ENCODE measurements around the gene SFXN1.

The SFXN1 gene

DNA sequence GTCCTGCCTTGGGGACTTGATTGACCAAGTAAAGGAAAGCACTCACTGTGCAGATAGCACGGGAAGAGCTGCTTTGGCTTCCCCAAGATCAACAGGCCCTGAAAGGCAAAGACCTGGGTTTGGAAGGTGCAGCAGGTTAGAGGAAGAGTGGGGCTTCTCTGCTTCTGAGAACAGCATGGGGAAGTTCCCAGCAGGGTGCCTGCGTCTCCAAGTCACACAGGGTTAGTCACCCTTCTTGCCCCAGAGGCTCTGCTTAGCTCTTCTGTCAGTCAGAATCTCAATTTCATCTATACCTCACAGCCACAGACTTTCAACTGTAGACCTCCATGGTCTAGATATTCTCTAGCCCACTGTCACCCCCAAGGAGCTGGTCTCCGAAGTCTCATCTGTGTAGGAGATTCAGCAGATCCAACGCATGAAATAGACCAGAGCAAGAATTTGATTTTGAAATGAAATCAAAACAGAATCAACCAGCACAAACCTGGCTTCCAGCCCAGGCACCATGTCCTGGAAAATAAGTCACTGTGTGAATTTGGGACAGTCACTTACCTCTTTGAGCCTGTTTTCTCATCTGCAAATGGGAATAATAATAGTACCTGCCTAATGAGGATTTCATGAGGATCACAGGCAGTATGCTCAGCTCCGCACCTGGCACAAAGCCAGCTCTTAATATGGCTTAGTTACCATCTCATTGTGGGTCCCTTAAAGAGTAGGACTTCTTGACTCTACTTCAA is 64.0 kb downstream of the SFXN1 start:
- no peak for DNase-seq

DNA sequence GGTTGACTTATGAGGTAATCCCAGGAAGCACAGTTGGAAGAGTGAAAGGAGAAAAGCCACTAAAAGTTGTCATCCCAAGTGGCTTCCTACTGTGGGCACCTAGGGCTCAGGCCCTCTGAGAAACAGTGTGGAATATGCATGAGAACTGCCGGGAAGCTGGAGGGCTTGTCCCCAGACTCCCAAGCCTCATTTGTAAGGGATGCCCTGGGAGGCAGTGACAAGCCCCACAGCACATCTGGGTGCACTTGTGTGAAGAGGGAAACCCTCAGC is 64.5 kb downstream of the SFXN1 start:
- DNase-seq, result no peak

DNA sequence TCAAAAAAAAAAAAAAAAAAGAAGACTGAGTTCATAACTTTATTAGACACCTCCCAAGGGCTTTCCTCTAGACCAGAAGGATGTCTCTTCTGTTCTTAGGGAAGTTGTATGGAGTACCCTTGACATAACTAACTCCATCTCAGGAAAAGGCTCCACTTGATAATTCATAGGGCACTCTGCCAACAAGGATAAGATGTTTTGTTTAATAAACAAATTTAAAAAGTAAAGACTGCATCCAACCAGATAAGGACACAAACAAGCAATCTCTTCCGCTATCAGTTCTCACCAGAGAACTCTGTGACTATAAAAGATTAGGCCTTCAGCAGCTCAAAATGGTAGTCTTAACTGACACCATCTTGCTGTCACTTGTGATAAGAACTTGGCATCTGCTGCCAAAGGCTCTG is 65.8 kb downstream of the SFXN1 start:
- DNase-seq, result peak; percentile 74

DNA sequence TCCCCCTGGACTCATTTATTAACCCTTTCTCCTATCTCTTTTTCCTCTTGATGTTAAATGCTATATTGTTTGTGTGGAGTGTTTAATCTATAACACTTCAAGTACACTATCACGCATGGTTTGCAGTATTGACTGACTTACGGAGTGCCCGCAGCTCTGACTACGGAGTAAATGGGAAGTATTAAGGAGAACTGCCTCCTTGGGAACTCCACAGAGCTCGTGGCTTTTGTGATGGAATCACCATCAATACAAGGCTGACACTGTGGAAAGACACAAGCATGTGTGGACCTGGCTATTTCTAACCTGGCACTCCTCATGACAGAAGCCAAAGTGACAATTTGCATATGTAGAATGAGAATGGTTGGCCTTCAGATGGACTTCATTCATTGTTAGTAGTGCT is 66.2 kb downstream of the SFXN1 start:
- DNase-seq, result no peak

DNA sequence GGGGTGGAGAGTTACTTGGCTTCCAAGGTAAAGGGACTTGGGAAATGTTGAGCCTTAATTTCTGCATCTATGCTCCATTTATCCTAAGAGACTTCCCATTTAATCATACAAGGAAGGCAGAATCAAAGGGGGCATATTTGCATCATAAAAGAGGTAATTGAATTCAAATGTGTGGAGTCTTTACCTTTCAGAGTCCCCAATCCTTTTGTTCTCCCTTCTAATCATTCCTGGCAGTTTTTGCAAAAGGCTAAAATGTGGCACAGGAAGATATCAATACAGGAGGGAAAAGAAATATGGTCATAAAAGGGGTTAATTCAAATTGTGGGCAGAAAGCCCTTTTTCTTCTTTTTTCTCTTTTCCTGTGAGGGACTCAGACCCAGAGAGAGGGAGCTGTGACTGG is 69.5 kb downstream of the SFXN1 start:
- no peak for DNase-seq

DNA sequence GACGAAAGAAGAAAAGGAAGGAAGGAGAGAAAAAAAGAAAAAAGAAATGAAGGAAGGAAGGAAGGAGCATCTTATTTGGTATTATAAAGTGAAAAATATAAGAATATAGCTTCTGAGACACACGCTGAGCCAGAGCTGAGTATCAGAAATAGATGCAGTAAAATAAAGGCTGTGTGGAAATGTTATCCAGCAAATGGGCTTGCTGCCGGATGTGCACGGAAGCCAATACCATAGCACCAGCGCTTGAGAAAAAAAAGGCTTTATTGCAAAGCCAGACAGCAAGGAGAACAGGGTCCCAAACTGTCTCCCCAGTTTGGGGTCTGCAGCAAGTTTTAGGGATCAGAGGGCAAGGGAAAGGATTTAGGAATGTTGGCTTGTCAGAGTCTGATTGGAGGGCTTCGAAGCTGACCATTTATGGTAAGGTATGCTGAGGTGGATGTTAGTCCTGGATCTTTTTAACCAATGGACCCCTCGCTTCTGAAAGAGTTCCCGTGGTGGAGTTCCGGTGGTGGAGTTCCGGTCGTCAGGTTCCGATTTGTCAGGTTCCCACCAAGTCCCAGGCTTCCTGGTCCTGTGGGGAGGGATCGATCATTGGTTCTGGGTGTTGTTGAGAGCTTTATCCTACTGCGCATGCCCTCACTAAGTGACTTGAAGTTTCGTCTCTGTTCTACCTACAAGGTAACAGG is 70.4 kb downstream of the SFXN1 start:
- no peak for DNase-seq

DNA sequence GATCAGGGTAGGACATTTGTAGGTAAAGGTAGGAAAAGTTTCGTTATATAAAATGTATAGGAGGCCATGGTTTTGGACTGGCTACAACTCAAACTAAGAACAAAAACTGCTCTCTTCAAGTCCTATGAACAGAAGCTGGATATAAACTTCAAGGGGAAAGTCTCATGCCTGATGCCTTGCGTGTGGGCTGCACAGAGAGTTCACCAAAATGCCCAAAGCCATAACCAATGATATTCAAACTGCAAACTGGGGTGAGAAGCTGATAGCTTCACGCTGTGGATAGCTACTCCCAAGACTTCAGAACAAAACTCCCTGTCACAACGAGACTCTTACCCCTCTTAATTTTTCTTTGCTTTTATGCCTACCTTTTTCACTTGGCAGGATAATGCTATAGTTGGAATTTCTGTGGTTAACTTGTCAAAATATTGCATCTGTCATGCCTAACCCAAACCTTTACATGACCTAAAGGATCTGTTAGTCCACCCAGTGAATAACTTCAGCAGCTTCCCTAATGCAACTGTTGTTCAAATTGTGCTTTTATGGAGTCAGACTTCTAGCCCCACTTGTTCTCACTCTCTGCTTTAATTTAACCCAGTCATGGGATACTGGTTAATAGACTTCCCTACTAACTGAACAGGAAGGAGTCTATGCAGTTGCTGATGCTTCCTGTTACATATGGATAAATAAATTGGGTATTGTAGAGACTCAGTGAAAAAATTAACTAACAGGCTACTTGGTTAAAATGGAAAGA is 71.9 kb downstream of the SFXN1 start:
- DNase-seq, result no peak

DNA sequence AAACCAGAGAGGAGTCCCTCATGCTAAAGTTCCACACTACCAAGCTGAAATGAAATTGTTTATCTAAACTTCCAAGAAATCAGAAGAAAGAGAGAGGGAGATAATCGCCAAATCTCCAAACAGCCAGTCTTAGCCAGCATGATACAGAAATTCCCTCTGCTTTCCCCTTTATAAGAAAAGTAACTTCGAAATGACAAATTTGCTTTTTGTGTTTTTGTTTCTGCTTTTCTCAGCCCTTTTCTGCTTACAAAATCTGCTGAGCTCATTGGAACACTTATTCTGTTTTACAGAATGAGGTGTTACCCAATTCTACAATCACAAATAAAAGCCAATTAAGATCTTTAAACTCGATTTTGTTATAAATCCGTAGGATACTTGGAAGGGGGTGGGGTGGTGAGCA is 72.9 kb downstream of the SFXN1 start:
- no peak for DNase-seq

DNA sequence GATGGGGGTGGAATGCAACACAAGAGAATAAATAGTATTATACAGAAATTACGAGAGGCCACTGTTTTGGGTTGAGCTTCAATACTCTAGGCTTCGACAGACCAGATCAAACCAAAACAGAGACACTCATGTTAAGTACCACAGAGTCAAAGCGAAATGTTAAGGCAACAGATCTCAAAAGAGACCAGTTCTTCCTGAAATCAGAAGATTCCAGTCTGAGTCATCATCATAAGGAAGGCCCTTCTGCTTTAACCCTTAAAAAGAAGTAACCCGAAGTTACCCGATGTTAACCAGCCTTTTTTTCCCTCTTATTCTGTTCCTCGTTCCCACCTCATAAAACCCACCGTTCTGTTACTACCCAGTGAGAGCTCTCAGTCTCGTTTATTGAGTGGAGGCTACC is 75.9 kb downstream of the SFXN1 start:
- DNase-seq, result no peak

DNA sequence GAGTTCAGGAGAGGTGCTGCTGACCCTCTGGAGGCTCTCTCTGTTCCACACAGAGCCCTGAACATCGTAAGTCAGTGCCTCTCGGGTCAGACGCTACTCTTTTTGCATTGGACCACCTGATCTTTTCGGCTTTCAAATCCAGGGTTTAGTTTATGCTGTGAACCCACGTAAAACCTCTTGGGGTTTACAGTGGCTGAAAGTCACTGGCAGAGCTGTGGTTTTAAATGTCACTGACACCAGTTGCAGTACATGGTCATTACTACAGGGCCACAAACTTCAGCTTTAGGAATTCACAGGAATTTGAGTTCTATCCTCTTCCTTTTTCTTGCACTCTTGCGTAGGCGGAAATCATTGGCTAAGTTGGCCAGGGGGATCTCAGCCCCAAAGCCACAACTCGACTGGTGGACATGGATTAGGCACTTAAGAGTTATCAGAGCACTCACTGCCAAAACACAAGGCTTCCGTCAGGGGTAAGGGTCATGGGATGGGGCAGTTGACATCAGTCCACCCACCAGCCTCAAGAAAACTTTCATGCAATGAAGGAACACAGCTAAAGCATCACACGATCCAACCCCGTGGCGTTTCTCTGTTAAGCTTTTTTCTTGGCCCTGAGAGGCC is 76.9 kb downstream of the SFXN1 start:
- DNase-seq, result no peak

DNA sequence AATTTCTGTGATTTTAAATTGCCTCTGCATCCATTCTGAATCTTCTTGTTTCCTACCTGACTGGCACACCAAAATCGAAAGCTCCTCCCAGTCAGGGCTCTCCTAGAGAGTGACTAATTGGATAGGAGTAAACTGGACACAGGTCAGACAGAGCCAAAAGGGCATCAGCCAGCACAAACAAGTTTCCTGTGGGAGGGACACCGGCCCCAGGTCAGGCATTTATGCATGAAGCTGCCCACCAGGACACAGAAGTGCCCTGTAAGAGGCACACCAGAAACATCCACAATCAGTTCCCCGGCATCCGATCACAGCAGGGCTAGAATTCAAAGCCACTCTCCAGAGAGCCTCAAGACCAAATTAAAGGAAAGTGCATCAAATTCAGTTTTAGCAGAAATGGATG is 78.4 kb downstream of the SFXN1 start:
- no peak for DNase-seq

DNA sequence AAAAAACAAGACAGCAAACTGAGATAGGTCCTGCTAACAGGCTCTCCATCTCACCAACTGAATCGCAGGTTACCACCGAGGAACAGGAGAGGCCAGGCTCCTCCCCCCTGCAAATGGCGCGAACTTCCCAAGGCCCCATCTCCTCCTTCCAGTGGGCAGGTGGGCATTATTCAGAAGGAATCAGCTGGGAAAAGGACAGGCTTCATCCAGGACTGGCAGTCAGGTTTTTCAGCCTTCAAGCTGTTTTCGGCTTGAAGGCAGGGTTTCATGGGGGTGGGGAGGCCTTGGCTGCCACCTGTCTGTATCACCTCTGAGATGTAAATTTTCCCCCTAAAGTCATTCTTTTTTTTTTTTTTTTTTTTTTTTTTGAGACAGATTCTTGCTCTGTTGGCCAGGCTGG is 79.4 kb downstream of the SFXN1 start:
- DNase-seq, result no peak

DNA sequence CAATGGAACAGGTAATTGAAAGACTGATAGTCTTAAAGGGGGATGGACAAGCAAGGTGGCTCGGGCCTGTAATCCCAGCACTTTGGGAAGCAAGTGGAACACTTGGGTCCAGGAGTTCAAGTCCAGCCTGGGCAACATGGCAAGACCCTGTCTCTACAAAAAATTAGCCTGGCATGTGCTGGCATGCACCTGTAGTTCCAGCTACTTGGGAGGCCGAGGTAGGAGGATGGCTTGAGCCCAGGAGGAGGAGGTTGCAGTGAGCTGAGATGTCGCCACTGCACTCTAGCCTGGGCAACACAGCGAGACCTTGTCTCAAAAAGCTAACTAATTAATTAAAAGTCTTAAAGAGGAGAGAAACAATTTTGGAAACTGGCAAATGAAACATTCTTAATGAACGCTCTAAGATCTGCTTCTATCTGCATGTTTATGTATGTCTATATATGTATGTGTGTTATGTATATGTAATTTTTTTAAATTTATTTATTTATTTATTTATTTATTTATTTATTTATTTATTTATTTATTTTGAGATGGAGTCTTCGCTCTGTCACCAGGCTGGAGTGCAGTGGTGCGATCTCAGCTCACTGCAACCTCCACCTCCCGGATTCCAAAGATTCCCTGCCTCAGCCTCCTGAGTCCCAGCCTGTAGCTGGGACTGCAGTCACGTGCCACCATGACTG is 80.6 kb downstream of the SFXN1 start:
- no peak for DNase-seq

DNA sequence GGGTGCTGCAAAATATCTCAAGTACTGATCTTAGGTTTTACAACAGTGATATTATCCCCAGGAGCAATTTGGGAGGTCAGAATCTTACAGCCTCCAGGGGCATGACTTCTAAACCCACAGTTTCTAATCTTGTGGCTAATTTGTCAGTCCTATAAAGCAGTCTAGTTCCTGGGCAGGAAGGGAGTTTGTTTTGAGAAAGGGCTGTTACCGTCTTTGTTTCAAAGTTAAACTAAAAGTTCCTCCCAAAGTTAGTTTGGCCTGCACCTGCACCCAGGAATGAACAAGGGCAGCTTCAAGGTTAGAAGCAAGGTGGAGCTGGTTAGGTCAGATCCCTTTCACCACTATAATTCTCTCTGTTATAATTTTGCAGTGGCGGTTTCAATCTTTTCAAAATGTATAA is 81.7 kb downstream of the SFXN1 start:
- DNase-seq, result no peak

DNA sequence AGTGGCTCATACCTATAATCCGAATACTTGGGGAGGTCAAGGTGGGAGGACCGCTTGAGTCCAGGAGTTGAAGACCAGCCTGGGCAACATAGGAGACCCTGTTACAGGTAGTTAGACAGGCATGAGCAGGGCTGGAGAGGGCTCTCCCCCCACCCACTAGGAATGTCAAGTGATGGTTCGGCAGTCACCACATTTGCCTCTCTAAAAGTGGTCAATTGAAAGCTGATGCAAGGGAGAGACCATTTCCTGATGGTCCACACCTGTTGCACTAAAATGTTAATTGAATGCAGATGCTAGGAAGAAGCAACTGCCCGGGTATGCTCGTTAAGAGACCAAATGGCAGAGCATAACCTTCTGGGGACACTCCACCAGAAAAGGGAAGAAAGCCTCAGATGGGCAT is 82.7 kb downstream of the SFXN1 start:
- no peak for DNase-seq

DNA sequence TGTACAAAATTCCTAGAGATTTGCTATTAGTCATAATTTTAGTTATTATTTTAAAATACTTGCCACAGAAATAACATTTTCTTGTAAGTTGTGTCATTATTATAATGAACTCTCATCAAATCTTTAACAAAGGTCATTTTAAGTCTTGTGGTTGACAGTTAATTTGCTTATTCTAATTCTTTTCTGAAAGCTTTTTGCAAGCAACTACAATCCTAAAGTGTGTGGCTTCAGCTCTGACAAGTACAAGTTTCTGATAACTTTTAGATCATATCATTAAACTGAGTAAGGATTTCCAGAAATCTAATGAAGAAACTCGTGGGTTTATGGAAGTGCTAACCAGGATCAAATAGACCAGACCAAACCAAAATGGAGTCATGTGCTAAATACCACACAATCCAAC is 86.4 kb downstream of the SFXN1 start:
- DNase-seq, result no peak

DNA sequence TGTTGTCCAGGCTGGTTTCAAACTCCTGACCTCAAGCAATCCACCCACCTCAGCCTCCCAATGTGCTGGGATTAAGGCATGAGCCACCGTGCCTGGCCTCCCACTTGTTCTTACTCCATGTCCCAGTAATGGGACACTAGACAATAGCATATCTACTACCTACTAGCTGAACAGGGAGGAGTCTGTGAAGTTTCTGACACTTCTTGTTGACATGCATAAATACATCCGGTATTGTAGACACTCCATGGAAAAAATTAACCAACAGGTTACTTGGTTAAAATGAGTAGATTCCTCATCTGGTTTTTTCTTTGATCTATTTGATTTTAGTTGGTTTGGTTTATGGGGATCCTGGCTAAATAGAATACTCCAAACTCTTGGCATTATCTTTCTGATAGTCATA is 88.3 kb downstream of the SFXN1 start:
- no peak for DNase-seq

DNA sequence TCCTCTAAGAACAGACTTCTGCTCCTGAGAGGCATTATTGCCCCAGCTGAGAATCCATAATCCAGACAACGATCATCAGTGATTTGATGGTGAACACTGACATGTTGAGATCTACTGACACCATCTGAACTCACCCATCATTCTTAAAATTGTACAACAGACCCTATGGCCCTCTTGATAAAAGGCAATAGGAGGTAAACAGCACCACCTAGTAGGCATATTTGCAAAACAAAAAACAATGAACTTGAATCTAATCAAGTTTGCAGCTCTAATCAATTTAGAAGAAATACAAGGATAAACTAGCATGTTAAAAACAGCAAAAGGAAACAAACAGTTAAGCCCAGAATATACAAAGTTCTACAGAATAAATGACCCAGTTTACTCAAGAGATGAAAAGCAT is 89.6 kb downstream of the SFXN1 start:
- peak; percentile 13 for DNase-seq

DNA sequence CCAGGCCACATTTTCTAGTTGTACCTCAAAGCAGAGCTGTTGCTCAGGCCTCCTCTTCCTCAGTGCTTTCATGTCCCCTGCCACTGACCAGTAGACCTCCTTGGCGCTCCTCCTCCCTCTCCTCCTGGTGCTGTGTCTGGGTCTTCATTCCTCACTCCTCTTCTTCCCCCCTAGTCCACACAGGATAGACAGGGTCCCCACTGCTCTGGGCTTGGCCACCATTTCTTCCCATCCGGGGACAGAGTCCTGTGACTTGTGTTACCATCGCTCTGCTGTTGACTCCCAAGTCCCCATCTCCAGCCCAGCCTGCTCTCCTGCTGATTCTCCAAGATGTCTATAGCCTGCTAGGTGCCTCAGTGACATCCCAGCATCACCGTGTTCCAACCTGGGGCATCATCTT is 91.3 kb downstream of the SFXN1 start:
- no peak for DNase-seq

DNA sequence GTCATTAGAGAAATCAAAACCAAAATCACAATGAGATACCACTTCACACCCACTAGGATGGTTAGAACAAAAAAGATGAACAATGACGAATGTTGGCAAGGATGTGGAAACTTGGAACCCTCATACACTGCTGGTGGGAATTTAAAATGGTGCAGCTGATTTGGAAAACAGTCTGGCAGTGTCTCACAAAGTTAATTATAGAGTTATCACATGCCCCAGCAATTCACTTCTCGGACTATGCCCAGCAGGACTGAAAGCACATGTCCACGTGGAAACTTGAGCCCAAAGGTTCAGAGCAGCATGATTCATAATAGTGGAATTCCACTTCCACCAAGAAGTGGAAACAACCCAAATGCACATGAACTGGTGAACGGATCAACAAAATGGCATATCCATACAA is 94.5 kb downstream of the SFXN1 start:
- DNase-seq, result no peak

DNA sequence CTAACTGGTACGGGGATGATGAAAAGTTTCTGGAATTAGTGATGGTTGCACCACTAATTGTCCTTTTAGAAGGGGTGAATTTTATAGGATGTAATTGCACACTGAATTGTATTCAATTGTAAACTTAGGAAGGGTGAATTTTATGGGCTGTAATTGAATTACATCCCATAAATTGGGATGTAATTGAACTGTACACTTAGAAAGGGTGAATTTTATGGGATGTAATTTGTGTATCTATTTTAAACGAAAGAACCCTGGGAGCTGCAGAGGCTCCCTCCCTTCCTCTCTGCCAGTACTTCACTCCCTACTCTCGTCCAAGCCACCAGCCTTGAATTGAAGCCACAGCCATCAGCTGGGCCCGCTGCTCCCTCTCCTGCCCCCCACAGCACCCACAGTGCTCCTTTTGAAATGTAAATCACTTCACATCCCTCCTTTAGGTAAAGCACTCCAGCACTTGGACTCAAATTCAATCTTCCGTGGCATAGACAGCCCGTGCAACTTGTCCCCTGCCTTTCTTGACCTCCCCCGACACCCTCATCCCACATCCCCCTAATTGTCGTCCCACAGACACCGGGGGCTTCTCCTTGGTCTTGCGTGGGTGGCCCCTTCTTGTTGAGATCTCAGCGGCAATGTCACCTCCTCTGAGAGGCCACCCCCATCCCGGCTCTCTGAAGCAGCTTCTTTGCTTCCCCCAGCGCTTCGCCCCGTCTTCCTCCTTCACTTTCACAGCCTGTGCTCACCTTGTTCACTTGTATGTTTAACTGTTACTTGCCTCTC is 95.3 kb downstream of the SFXN1 start:
- no peak for DNase-seq

DNA sequence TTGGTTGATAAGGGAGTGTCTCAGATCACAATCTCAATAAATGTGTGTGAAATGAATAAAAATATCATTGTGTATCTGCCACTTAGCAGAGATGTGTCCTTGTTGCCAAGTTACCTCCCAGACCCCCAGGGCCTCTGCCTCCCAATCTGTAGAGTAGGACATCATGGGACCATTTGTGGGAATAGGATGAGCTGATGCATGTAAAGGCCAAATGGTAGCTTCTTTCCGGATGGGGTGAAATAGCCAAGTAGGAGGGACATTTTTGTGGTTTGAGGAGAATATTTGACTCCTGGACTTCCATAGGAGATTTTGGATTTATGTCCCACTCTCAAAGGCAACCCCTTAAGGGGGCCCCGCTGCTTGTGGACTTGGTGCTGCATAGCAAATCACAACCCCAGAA is 96.9 kb downstream of the SFXN1 start:
- DNase-seq, result no peak

DNA sequence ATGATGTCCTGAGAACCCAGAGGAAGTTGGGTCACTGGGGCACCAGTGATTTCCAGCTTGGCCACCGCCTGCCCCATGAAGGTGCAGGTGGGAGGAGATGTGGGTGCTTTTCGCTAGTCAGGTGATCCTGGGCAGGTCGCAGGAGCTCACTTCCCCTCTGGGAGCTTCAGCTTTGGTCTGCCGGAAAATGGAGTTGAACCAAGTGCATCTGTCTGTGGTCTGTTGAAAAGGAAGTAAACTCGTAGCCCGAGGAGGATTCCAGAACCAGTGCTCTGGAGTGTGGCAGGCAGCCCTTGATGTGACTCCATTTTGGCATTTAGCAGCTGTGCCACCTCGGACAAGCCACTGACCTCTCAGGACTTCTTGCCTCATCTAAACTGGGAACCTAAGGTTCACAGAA is 97.7 kb downstream of the SFXN1 start:
- DNase-seq, result no peak
